NCI-H460 (cell line): ENCODE measurements around the gene CXCL11. TPM values are rescaled to one million over a fixed set of nuclear protein-coding genes. Genes with fewer than 3 reads are reported as not detected.
"Not testable (repeated sequence)": the region's sequence is repeated elsewhere in the genome, so short reads cannot be mapped to it uniquely, and the experiment has no call there.

Source experiments
- DNase-seq: peaks from one replicate; pipeline ENCODE4 v3.0.0-alpha.2; 2016; ENCODE audit warnings: low read depth; ENCODE audit errors: extremely low read depth
- polyA plus RNA-seq: library from polyadenylated mRNA; depleted of rRNA; stranded (reverse); fragments of >200 nt; gene quantifications from 2 replicates; pipeline ENCODE4 v1.2.3, GENCODE V29; 2014; cell fraction: nucleus; rRNA removed
- total RNA-seq: library from RNA; depleted of rRNA; stranded (reverse); fragments of >200 nt; shearing (Covaris generic); gene quantifications from 2 replicates; pipeline ENCODE4 v1.2.3, GENCODE V29; 2014; rRNA removed

Gene CXCL11
- total RNA-seq, result not detected in 2 replicates
- not detected in 2 replicates for polyA plus RNA-seq

GRCh38 chr4:76035799-76036380 is at the start of gene CXCL11:
TSS of gene CXCL11 (minus strand) at chr4:76036070. CDS start at chr4:76035987, 83 bp downstream.
- DNase-seq, result no peak

- DNase-seq, result no peak
Observed at GRCh38 chr4:76084542-76084941, 48.7 kb upstream of the CXCL11 start.

GRCh38 chr4:76083386-76083988 is 47.6 kb upstream of the CXCL11 start:
- DNase-seq, result no peak

- no peak for DNase-seq
Observed at GRCh38 chr4:76078033-76078613, 42.3 kb upstream of the CXCL11 start.

GRCh38 chr4:76074993-76075600 is 39.2 kb upstream of the CXCL11 start:
- no peak for DNase-seq

GRCh38 chr4:76074468-76074867 is 38.6 kb upstream of the CXCL11 start, which contains the start of gene ART3:
TSS of gene ART3 (plus strand) at chr4:76074709. CDS start at chr4:76075890, 1,181 bp downstream.
- no peak for DNase-seq

GRCh38 chr4:76072760-76073159 is 36.9 kb upstream of the CXCL11 start:
- no peak for DNase-seq

GRCh38 chr4:76067652-76068286 is 31.9 kb upstream of the CXCL11 start:
- DNase-seq, result peak; percentile 55

- DNase-seq, result no peak
Observed at GRCh38 chr4:76066546-76066945, 30.7 kb upstream of the CXCL11 start.

- no peak for DNase-seq
Observed at GRCh38 chr4:76061982-76062381, 26.1 kb upstream of the CXCL11 start.

- no peak for DNase-seq
Observed at GRCh38 chr4:76061421-76061820, 25.6 kb upstream of the CXCL11 start.

- DNase-seq, result no peak
Observed at GRCh38 chr4:76060506-76060905, 24.6 kb upstream of the CXCL11 start.

GRCh38 chr4:76059750-76060149 is 23.9 kb upstream of the CXCL11 start:
- no peak for DNase-seq

- no peak for DNase-seq
Observed at GRCh38 chr4:76058888-76059426, 23.1 kb upstream of the CXCL11 start.

- no peak for DNase-seq
Observed at GRCh38 chr4:76058302-76058701, 22.4 kb upstream of the CXCL11 start.

GRCh38 chr4:76055421-76055820 is 19.6 kb upstream of the CXCL11 start:
- DNase-seq, result no peak

- no peak for DNase-seq
Observed at GRCh38 chr4:76055016-76055415, 19.1 kb upstream of the CXCL11 start.

GRCh38 chr4:76053730-76054129 is 17.9 kb upstream of the CXCL11 start:
- DNase-seq, result no peak

- not testable (repeated sequence) for DNase-seq
Observed at GRCh38 chr4:76050560-76051050, 14.7 kb upstream of the CXCL11 start.

- DNase-seq, result not testable (repeated sequence)
Observed at GRCh38 chr4:76049860-76050416, 14.1 kb upstream of the CXCL11 start.
